Liver (tissue), 9 donors: Measurements from ENCODE around the gene DEXI. TPM values are rescaled to one million over a fixed set of nuclear protein-coding genes. Genes with fewer than 3 reads are reported as not detected.

Experiments
- DNase-seq: peaks from one replicate; pipeline ENCODE4 v3.0.0-alpha.2; 2017; ENCODE audit warnings: low spot score
- H3K27ac ChIP-seq, 2 donors: one replicate each; pipeline ENCODE4 v1.7.0; 2013; ENCODE audit warnings: inconsistent platforms in 2 of 2, low read length in 2 of 2, control low read depth in 1 of 2, low read depth in 1 of 2, mild to moderate bottlenecking in 1 of 2
- H3K27me3 ChIP-seq, 4 donors: one replicate each; pipeline versions ENCODE4 v1.6.1 to v1.7.0; 2013; ENCODE audit warnings: low read length in 3 of 4, inconsistent platforms in 1 of 4, mild to moderate bottlenecking in 1 of 4, moderate library complexity in 1 of 4; ENCODE audit not compliant: control insufficient read depth in 4 of 4, insufficient read depth in 4 of 4
- H3K36me3 ChIP-seq, 4 donors: one replicate each; pipeline versions ENCODE4 v1.6.1 to v1.7.0; 2013; ENCODE audit warnings: low read length in 3 of 4, mild to moderate bottlenecking in 3 of 4, low read depth in 1 of 4, moderate library complexity in 1 of 4; ENCODE audit not compliant: control insufficient read depth in 4 of 4, insufficient read depth in 3 of 4
- H3K4me1 ChIP-seq, 4 donors: one replicate each; pipeline versions ENCODE4 v1.6.1 to v1.7.0; 2013; ENCODE audit warnings: low read length in 3 of 4, mild to moderate bottlenecking in 3 of 4, moderate library complexity in 1 of 4; ENCODE audit not compliant: control insufficient read depth in 4 of 4, insufficient read depth in 4 of 4
- H3K4me3 ChIP-seq, 3 donors: one replicate each; pipeline versions ENCODE4 v1.6.1 to v1.7.0; 2013; ENCODE audit warnings: low read length in 3 of 3, control low read depth in 1 of 3, low read depth in 1 of 3, mild to moderate bottlenecking in 1 of 3
- H3K9ac ChIP-seq, 2 donors: one replicate each; pipeline ENCODE4 v1.7.0; 2013; ENCODE audit warnings: low read length in 2 of 2, mild to moderate bottlenecking in 2 of 2, moderate library complexity in 2 of 2, control low read depth in 1 of 2, low read depth in 1 of 2
- H3K9me3 ChIP-seq, 4 donors: one replicate each; pipeline versions ENCODE4 v1.6.1 to v1.7.0; 2013; ENCODE audit warnings: low read length in 3 of 4; ENCODE audit not compliant: control insufficient read depth in 4 of 4
- EGR1 ChIP-seq, 2 donors: IDR thresholded peaks; 2 replicates each; pipeline ENCODE4 v1.6.1; 2016 to 2018; ENCODE audit warnings: antibody characterized with exemption in 2 of 2, low read depth in 2 of 2
- FOXA1 ChIP-seq: IDR thresholded peaks from 2 replicates; pipeline ENCODE4 v1.6.1; 2016; ENCODE audit warnings: antibody characterized with exemption
- FOXA2 ChIP-seq: IDR thresholded peaks from 2 replicates; pipeline ENCODE4 v1.6.1; 2016; ENCODE audit warnings: antibody characterized with exemption
- GABPA ChIP-seq, 2 donors: IDR thresholded peaks in 1 of 2; conservative IDR thresholded peaks in 1 of 2; 2 replicates each; pipeline ENCODE4 v1.6.1; 2016; ENCODE audit warnings: antibody characterized with exemption in 2 of 2, mild to moderate bottlenecking in 1 of 2, moderate library complexity in 1 of 2
- HNF4G ChIP-seq: IDR thresholded peaks from 2 replicates; pipeline ENCODE4 v1.6.1; 2016; ENCODE audit warnings: antibody characterized with exemption
- JUND ChIP-seq, 2 donors: IDR thresholded peaks; 2 replicates each; pipeline ENCODE4 v1.6.1; 2016; ENCODE audit warnings: antibody characterized with exemption in 2 of 2
- RXRA ChIP-seq, 2 donors: IDR thresholded peaks; 2 replicates each; pipeline ENCODE4 v1.6.1; 2017 to 2018; ENCODE audit warnings: antibody characterized with exemption in 2 of 2, mild to moderate bottlenecking in 1 of 2
- SP1 ChIP-seq: IDR thresholded peaks from 2 replicates; pipeline ENCODE4 v1.6.1; 2018; ENCODE audit warnings: antibody characterized with exemption, mild to moderate bottlenecking
- TAF1 ChIP-seq: conservative IDR thresholded peaks from 2 replicates; pipeline ENCODE4 v1.6.1; 2016; ENCODE audit warnings: antibody characterized with exemption, mild to moderate bottlenecking
- YY1 ChIP-seq: IDR thresholded peaks from 2 replicates; pipeline ENCODE4 v1.6.1; 2016; ENCODE audit warnings: antibody characterized with exemption, mild to moderate bottlenecking
- WGBS: extraction: QIAGEN DNeasy Blood & Tissue Kit; methylation state at CpG from one replicate; pipeline ENCODE4 v1.1.7; 2013; 5-methylcytosine and 5-hydroxymethylcytosine counted together
- polyA plus RNA-seq, 2 donors: library from polyadenylated mRNA; stranded (reverse) in 1 of 2; unstranded in 1 of 2; fragments of 200-250 nt in 1 of 2; fragments of >200 nt in 1 of 2; fragmentation: Nextera tagmentation in 1 of 2; extraction: Ambion mirVana in 1 of 2; gene quantifications; one replicate each; pipeline versions ENCODE4 v1.2.1 to v1.2.3, GENCODE V29; 2013 to 2015
- total RNA-seq, 2 donors: library from RNA; depleted of rRNA; stranded (reverse); fragments of >200 nt; gene quantifications; one replicate each; pipeline ENCODE4 v1.2.3, GENCODE V29; 2014
- TF ChIP-seq, protein P1 (sequence below): IDR thresholded peaks from 2 replicates; pipeline ENCODE4 v1.6.1; 2016; ENCODE audit warnings: antibody characterized with exemption, mild to moderate bottlenecking
- TF ChIP-seq, protein P2 (sequence below): fragments of 150-350 bp; IDR thresholded peaks from 2 replicates; pipeline ENCODE4 v1.5.1; 2017; ENCODE audit warnings: improper control_type of control experiment, low read depth, low read length; ENCODE audit not compliant: missing input control
- TF ChIP-seq, protein P3 (sequence below): IDR thresholded peaks from 2 replicates; pipeline ENCODE4 v1.6.1; 2016; ENCODE audit warnings: antibody characterized with exemption
- TF ChIP-seq, protein P4 (sequence below): IDR thresholded peaks from 2 replicates; pipeline ENCODE4 v1.6.1; 2016; ENCODE audit warnings: antibody characterized with exemption
- donor health status: healthy.
- donor health status: healthy.
- donor health status: healthy.
- donor health status: healthy.
- donor health status: healthy.

The DEXI gene
- total RNA-seq: 10 to 100 TPM; 13.6 to 69.9 TPM
- polyA plus RNA-seq: 10 to 100 TPM; 26.5 to 57.2 TPM

DNA sequence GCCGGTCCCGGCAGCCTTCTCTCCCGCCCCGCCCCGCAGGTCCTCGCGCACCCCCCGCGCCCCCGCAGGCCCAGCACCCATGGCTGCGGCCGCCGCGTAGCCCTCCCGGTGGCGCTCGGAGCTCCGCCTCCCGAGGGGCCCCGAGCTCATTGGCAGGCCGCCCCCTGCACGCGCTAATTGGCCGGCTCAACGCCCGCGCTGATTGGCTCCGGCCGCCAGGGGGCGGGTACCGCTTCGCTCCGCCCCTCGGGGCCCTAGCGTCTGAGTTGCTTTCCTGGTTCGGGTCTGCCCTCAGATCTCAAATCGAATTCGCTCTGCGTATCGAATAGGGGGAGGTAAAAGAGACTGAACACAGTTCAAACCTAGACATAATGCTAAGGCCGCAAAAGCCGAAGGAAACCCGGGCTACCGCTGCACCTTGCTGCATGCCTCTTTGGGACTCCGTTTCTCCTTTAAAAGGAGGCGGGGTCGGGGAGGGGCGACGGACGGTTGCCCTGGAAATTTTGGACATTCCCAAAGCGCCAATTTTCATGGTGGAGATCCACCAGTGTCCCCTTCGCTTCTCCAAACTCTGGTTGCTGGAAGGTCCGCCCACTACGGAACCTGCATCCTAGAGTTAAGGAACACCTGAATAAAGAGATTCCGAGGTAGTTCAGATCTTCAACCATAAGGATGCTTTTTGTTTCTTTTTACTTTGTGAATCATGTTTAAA is at the start of gene DEXI:
Gene DEXI (minus strand): TSS at position 117 of the 712 bp plus-strand sequence. CDS start 463 bp downstream, outside the sequence.
- DNase-seq: peak; percentile 96
- no peaks in the 10 kb centered on the region for H3K27me3 ChIP-seq
- H3K4me1 ChIP-seq: peaks cover 12 to 70% (median 64%) of the 10 kb centered on the region in 4 donors
- H3K4me3 ChIP-seq: peak within 1 kb of the TSS; percentile 74 to 87 (median 79)
- no peaks in the 10 kb centered on the region for H3K9me3 ChIP-seq
- peak within 1 kb of the TSS; percentile 78 to 79 for H3K27ac ChIP-seq
- peak within 1 kb of the TSS; percentile 71 to 95 for H3K9ac ChIP-seq
- peak in 1 of 2 donors; percentile 27 for TF ChIP-seq GABPA (IDR thresholded peaks at IDR 0.05 in 1 of 2, conservative IDR thresholded peaks at IDR 0.05 in 1 of 2)
- TF ChIP-seq YY1: peak; percentile 25
- peak; percentile 77 for TF ChIP-seq SP1
- TF ChIP-seq, protein P1, sequence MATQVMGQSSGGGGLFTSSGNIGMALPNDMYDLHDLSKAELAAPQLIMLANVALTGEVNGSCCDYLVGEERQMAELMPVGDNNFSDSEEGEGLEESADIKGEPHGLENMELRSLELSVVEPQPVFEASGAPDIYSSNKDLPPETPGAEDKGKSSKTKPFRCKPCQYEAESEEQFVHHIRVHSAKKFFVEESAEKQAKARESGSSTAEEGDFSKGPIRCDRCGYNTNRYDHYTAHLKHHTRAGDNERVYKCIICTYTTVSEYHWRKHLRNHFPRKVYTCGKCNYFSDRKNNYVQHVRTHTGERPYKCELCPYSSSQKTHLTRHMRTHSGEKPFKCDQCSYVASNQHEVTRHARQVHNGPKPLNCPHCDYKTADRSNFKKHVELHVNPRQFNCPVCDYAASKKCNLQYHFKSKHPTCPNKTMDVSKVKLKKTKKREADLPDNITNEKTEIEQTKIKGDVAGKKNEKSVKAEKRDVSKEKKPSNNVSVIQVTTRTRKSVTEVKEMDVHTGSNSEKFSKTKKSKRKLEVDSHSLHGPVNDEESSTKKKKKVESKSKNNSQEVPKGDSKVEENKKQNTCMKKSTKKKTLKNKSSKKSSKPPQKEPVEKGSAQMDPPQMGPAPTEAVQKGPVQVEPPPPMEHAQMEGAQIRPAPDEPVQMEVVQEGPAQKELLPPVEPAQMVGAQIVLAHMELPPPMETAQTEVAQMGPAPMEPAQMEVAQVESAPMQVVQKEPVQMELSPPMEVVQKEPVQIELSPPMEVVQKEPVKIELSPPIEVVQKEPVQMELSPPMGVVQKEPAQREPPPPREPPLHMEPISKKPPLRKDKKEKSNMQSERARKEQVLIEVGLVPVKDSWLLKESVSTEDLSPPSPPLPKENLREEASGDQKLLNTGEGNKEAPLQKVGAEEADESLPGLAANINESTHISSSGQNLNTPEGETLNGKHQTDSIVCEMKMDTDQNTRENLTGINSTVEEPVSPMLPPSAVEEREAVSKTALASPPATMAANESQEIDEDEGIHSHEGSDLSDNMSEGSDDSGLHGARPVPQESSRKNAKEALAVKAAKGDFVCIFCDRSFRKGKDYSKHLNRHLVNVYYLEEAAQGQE: peak; percentile 50
- peak in 1 of 2 donors; percentile 13 for TF ChIP-seq RXRA (IDR thresholded peaks at IDR 0.05)
- TF ChIP-seq, protein P2, sequence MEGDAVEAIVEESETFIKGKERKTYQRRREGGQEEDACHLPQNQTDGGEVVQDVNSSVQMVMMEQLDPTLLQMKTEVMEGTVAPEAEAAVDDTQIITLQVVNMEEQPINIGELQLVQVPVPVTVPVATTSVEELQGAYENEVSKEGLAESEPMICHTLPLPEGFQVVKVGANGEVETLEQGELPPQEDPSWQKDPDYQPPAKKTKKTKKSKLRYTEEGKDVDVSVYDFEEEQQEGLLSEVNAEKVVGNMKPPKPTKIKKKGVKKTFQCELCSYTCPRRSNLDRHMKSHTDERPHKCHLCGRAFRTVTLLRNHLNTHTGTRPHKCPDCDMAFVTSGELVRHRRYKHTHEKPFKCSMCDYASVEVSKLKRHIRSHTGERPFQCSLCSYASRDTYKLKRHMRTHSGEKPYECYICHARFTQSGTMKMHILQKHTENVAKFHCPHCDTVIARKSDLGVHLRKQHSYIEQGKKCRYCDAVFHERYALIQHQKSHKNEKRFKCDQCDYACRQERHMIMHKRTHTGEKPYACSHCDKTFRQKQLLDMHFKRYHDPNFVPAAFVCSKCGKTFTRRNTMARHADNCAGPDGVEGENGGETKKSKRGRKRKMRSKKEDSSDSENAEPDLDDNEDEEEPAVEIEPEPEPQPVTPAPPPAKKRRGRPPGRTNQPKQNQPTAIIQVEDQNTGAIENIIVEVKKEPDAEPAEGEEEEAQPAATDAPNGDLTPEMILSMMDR: peak; percentile 30
- TF ChIP-seq JUND (IDR thresholded peaks at IDR 0.05): peak in 1 of 2 donors; percentile 16
- TF ChIP-seq FOXA2: no peak
- no peak for TF ChIP-seq FOXA1
- peak in 1 of 2 donors; percentile 64 for TF ChIP-seq EGR1 (IDR thresholded peaks at IDR 0.05; ENCODE audit: low read depth in 2 of 2)
- WGBS: 4% methylated on average over 55 of the region's 55 CpGs
- H3K36me3 ChIP-seq: no peaks in the 10 kb centered on the region

DNA sequence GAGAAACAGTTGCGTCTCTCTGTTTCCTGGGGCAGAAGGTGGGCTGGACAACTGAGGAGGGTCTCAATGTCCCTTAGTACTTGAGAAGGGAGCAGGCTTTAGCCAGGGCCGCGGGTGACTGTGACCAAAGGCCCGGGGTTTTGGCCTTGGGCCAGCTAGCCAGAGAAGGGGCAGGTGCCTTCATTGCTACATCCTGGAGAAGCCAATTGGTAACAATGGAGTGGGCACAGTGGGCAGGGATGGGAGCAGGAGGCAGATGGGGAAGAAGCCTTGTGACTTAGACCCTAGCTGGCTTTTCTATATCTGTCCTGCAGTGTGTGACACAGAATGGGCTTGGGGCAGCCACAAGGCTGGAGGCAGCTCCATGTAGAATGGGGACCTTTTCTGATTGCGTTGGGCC is 48.1 kb upstream of the DEXI start:
- Histone ChIP-seq H3K4me3 (no peak overlapping the region), H3K4me1 (no peaks in the 10 kb centered on the region), H3K27me3 (no peaks in the 10 kb centered on the region), H3K9ac (no peak overlapping the region), H3K36me3 (peaks cover 5 to 23% (median 11%) of the 10 kb centered on the region in 4 donors), H3K27ac (no peak overlapping the region), H3K9me3 (no peaks in the 10 kb centered on the region)
- TF ChIP-seq SP1: no peak
- TF ChIP-seq EGR1 (IDR thresholded peaks at IDR 0.05; ENCODE audit: low read depth in 2 of 2): no peak
- TF ChIP-seq FOXA1: no peak
- TF ChIP-seq, protein P3, sequence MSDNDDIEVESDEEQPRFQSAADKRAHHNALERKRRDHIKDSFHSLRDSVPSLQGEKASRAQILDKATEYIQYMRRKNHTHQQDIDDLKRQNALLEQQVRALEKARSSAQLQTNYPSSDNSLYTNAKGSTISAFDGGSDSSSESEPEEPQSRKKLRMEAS: no peak
- TF ChIP-seq GABPA (IDR thresholded peaks at IDR 0.05 in 1 of 2, conservative IDR thresholded peaks at IDR 0.05 in 1 of 2): no peak
- TF ChIP-seq, protein P4, sequence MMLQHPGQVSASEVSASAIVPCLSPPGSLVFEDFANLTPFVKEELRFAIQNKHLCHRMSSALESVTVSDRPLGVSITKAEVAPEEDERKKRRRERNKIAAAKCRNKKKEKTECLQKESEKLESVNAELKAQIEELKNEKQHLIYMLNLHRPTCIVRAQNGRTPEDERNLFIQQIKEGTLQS: no peak
- no peak for TF ChIP-seq HNF4G
- TF ChIP-seq JUND (IDR thresholded peaks at IDR 0.05): no peak
- TF ChIP-seq TAF1: no peak
- no peak for TF ChIP-seq YY1
- 90% methylated on average over 5 of the region's 5 CpGs for WGBS
- DNase-seq: no peak
